NOMO-1 treated with dmso at 0.1 percent for 144 hours (cell line): ENCODE measurements around the gene CHST15.
"Not testable (repeated sequence)": the region's sequence is repeated elsewhere in the genome, so short reads cannot be mapped to it uniquely, and the experiment has no call there.

Source experiments
- DNase-seq: peaks from one replicate; lab custom pipeline; 2025; ENCODE audit not compliant: unreplicated experiment; lab: John Stamatoyannopoulos, UW

CHST15 gene

DNA sequence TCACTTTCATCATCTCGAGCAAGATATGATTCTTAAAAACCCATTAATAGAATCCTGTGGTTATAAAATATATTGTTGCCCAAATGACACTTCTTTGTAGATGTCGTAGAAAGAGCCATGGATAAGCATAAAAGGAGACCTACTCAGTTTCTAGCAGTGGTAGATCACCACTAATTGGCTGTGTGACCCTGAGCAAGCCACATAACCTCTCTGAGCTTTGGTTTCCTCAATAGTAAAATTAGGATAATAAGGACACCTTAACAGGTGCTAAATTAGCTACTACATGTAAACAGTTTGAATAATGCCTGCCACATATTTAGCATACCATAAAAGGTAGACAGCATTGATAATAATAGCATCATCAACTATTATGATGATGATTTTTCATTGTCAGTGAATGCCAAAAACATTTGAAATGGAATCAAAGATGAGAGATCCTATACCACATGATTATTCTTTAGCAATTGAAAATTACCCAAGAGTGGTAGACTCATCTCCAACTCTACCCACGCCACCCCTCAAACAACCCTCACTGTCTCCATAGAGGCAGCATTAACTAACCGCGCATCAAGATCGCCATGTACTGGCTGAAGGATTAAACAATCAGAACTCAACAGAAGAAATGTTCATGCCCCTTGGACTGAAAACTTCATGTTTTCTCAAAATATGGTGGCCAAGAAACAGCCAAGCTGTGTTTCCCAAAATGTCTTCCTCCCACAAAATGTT lies 45.8 kb downstream of the CHST15 start:
- DNase-seq, result no peak

DNA sequence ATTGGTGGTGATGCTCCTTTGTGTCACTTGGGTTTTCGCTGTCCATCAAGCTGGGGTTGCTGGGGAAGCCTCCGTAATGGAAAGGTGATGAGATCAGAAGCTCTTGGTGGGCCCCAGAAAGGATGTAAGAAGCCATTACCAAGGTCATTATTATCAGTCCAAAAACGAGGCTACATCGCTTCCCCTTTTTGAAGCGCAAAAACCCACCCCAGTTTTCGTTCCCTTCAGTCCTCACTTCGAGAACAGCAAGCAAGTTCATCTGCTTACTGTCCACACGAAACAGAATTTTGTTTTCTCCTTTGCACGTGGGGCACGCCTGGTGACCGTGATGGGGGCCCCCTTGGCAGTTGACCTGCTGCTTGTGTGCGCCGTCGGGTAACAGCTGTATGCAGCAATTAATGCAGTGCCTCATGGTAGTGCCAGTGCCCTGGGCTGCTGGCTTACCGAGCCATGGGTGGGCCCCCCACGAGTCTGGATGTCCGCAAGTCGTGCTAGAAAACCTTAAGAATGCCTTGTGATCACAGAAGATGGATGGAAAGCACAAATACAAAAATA lies 47.5 kb downstream of the CHST15 start:
- peak; percentile 25 for DNase-seq

DNA sequence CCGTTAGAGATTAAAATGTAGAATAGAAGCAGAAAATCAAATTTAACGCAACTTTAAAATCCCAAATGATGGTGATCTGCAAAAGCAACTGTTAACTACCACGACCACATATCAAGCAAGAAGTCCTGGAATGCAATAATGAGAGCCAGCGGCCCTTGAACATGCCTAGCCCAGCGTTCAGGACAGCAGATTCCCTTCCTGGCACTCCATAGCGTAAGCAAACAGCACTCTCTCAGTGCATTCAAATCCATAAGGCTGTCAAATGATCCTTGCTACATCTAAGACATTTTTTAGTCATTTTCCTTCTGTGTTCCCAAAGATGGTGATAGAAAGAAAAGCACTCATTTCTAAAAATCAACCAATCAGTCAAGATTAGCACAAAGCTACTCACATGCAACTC lies 48.1 kb downstream of the CHST15 start:
- no peak for DNase-seq

DNA sequence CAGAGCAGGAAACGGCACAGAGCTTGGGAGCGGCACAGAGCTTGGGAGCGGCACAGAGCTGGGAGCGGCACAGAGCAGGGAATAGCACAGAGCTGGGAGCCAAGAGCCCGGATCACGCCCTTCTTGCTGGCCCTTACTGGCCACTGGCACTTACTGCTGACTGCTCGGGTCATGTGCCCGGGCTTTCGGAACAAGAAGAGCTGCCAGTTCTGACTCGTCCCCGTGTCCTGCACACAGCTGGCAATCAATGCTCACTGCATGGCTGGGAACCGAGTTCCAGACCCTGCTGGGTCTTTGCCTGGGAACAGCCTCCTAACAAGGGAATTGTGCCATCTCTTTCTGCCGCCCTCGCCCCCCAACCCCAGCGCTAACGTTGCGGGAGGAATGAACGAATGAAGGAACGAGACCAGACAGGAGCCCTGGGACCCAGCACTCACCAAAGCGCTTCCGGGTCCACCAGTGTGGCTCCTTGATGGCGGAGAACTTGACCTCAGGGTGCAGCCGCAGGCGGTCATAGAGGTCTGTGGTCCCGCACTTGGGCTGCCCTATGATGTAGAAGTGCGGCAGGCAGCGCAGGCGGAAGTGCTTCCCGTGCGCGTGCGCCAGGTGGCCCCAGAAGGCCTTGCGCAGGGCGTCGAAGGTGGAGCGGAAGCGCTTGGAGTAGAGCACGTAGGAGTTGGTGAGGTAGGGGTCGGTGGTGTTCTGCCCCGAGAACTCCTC lies 49.1 kb downstream of the CHST15 start:
- no peak for DNase-seq

DNA sequence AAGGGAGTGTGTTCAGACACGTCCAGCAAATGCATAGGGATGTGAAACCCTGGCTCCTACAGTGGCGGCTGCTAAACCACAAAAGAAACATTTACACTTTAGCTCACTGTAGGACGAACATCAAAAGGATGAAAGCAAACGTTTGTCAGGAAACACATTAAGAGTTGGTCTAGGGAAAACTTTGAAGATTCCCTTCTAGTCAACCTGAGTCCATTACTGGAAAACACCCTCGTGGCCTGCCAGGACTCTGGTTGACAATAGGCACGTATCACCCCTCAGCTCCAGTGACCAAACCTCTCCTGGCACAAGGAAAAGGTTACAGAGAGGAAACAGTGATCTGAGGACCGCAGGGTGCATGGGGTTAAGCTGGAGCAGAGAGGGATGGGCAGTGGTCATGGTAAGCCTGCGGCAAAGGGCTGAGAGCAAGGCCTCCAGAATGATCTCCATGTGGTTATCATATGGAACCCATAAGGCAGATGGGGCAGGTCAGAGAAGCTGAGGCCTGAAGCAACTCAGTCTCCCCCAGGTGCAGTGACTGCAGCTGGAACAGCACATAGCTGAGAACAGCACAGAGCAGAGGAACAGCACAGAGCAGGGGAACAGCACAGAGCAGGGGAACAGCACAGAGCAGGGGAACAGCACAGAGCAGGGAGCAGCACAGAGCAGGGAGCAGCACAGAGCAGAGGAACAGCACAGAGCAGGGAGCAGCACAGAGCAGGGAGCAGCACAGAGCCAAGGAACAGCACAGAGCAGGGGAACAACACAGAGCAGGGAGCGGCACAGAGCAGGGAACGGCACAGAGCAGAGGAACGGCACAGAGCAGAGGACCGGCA lies 49.9 kb downstream of the CHST15 start:
- DNase-seq, result peak; percentile 62

DNA sequence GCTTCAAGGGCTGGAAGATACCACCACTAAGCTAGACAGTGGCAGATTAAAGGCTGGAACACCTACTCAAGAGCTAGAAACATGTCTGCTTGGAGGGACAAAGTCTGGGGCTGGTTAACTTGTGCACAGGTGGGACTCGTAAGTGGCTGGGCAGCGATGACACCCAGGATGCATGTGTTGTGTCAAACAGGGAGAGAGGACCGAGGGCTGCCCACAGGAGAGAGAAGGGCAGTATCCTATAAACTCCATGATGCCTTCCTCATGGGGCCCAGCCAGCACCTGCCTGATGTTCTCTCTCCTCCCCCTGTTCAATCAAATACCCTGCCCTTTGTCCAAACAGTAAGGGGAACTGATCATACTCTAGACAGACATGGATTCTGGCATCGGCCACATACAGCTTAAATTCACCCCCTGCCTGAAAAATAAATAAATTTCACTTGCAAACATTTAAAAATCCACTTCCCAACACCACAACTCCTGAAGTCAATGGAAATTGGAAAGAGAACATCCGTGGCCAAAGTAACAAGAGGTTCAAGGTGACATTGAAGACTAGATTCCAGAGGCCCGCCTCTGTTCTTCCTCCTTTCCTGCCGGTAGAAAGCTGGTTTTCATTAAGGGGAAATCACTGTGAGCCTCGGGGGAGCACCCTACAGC lies 50.6 kb downstream of the CHST15 start:
- no peak for DNase-seq

DNA sequence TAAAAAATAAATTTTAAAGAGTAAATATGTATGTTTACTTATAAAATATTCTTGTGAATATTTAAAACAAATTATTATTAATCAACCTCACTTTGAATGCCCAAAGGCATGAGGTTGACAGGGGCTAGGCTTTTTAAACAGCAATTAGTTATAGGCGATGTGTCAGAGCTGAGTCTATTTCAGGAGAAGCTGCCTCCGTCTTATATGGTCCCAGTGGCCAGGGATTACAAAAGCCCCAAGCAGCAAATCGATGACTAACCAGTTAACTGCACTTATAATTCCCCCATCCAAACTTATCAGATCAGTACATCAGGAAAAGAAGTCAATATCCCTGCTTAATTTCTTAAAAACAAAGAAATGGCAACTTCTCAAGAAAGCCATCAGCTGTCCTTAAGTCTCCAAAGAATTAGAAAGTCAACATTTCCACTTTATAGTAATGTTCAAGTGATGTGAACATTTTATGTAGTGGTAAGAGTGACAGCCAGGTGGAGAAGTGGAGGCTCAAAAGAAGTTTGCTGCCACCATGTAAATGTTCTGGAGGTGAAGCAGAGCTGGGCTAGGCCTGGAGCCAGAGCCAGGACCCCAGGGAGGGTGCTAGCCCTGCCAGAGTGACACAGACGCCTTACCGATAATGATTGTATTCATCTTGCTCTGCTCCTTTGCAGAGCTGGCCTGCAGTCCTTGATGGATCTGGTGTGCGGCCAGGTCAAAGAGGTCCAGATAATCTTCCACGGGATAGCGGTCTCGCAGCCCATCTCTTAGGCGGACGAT lies 51.5 kb downstream of the CHST15 start:
- DNase-seq, result no peak

DNA sequence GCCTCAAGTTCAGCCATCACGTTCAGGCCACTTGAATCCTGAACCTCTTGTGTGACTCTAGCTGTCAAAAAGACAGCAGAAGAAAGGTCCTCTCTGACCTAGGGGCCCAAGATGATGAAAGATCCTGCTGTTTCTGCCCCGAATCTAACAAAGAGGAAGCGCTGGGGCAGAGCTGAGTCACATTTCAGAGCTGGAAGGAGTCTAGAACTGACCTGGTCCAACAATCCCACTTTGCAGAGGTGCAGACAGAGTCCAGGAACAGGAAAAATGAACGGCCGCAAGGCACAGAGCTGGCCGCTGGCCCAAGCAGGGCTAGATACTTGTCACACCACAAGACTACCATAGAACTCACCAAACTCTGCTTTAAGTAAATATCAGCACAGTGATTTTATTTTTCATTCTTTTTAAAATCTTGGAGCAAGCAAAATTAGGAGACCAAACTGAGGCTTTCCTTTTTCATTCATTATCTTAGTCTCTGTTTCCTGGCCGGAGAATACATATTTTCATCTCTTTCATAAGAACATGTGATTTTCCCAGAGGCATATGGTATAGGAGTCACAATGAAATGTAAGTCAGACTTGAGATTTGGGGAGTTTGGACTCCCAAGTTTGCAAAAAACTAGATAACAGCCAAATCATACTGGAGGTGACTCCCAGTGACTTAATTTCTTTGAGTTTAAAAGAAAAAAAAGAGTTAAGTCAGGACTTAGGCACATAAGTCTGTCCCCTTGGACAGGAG lies 52.8 kb downstream of the CHST15 start:
- DNase-seq, result peak; percentile 77

DNA sequence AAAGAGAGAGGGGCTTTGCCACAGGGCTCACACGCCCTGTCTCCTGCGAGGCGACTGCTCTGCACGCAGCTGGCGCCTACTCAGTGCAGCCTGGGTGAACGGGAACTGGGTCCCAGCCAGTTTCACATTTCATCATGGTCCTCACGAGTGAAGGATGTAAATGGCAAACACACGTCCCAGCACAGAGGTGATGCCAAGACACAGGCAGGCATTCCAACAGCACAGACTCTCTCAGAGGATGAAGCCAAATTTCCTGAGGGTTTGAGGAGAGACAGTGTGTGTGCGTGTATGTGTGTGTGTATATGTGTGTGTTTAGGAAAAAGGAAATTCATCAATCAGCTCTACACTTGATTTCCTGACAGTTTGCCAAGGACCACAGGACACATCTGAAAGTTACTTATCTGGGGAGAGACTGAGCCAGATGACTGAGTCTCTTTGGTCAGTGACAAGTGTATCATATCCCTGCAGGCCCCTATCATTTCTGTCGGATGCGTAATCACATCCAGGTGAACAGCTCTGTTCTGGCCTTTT lies 53.9 kb downstream of the CHST15 start:
- no peak for DNase-seq

DNA sequence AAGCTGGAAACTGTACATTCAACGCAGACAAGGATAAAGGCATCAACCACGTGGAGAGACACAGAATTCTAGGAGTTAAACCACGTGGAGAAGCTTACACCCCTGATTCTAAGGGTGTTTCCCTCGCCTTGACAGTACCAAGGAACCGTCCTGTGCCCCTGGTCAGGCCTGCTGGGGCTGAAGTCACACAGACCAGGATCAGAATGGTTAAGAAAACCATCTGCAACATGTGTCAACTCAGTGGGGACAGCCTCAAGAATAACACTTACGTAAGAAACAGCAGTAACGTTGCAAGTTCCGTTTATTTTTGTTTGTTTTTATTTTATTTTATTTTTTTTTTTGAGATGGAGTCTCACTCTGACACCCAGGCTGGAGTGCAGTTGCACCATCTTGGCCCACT lies 55.6 kb downstream of the CHST15 start:
- DNase-seq, result peak; percentile 5

DNA sequence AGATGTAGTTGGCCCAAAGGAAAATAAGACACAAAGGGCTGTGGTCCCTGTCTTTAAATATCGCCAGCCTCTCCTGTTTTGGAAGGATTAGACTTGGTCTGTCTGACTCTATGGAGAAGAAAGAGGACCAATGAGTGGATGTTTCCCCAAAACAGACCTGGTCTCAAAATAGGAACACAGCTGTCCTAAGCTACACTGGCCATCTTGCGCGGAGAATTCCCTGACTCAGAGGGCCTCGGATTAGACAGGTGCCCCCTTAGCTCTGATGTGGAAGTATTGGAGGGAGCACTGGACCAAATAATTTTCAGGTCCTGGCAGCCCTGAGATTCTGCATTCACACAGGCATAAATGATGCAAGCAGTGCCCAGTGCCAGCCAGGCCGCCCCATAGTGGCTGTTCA lies 56.1 kb downstream of the CHST15 start:
- no peak for DNase-seq

DNA sequence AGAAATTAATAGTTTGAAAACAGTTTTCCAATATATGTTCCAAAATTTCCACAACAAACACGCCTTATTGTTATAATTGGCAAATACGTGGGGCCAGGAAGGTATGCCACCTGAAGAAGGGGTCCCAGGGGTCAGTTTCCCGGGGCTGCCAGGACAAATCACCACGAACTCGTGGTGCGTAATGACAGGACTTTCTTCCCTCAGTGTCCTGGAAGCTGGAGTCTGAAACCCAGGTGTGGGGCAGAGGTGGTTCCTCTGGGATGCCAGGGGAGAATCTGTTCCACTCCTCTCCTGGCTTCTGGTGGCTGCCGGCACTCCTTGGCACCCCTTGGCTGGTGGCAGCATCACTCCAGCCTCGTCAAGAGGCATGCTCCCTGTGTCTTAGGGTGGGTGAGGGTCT lies 56.7 kb downstream of the CHST15 start:
- DNase-seq, result no peak

DNA sequence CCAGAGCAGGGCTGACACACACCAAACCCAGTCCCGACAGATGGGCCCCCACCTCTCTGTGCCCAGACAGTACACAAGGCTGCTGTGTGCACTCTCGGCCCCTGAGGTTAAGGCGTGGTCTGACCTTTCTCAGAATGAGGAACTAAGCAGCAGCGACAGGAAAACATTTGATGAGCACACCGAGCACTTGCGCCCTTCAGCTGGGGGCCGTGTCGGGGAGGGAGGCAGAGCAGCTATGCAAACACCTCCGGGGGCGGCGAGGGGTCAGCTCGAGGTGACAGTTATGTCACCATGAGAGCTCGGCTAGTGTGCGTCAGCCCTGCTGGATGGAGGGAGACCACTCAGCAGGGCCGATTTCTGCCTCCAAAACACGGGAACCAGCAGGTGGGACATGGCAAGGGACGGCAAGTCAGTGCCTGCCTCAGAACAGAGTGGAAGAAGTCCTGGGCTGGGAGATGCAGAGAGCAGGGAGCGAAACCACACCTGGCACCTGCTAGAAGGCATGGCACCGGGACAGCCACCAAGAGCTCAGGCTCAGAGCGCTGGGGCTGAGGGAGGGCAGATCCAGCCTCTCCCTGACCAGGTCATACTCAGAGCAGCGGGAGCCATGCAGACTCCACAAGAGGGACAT lies 57.4 kb downstream of the CHST15 start:
- peak; percentile 95 for DNase-seq

DNA sequence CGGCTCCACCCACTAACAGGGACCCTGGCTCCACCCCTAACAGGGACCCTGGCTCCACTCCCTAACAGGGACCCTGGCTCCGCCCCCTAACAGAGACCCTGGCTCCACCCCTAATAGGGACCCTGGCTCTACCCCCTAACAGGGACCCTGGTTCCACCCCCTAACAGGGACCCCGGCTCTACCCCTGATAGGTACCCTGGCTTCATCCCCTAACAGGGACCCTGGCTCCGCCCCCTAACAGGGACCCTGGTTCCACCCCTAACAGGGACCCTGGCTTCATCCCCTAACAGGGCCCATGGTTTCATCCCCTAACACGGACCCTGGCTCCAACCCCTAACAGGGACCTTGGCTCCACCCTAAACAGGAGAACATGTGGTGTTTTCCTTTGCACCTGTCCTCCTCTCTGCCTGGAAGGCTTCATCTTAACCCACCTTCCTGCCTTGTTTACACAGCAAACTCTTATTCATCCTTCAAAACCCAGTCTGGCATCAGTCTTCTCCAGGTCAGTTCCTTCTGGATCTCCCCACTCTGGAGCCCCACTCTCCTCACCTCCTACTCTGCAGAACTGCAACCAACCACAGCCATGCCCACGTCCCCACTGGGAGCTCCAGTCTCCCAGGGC lies 58.0 kb downstream of the CHST15 start:
- no peak for DNase-seq

DNA sequence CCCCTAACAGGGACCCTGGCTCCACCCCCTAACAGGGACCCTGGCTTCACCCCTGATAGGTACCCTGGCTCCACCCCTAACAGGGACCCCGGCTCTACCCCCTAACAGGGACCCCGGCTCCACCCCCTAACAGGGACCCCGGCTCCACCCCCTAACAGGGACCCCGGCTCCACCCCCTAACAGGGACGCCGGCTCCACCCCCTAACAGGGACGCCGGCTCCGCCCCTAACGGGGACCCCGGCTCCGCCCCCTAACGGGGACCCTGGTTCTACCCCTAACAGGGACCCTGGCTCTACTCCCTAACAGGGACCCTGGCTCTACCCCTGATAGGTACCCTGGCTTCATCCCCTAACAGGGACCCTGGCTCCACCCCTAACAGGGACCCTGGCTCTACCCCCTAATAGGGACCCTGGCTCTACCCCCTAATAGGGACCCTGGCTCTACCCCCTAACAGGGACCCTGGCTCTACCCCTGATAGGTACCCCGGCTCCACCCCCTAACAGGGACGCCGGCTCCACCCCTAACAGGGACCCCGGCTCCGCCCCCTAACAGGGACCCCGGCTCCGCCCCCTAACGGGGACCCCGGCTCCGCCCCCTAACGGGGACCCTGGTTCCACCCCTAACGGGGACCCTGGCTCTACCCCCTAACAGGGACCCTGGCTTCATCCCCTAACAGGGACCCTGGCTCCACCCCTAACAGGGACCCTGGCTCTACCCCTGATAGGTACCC lies 58.7 kb downstream of the CHST15 start:
- not testable (repeated sequence) for DNase-seq

DNA sequence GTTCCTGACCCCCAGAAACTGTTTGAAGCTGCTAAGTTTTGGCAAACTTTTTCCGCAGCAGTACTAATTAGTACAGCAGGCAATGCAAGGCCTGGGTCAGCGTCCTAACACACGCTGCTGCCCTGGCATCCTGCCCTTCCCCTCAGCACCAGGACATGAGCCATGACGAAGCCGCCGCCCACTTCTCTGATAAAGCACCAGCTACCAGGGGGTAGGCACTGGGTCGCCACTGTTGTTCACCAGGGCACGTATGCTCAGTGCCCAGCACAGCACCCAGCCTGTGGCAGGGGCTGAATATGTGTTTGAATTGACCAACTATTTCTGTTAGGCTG lies 59.5 kb downstream of the CHST15 start:
- no peak for DNase-seq

DNA sequence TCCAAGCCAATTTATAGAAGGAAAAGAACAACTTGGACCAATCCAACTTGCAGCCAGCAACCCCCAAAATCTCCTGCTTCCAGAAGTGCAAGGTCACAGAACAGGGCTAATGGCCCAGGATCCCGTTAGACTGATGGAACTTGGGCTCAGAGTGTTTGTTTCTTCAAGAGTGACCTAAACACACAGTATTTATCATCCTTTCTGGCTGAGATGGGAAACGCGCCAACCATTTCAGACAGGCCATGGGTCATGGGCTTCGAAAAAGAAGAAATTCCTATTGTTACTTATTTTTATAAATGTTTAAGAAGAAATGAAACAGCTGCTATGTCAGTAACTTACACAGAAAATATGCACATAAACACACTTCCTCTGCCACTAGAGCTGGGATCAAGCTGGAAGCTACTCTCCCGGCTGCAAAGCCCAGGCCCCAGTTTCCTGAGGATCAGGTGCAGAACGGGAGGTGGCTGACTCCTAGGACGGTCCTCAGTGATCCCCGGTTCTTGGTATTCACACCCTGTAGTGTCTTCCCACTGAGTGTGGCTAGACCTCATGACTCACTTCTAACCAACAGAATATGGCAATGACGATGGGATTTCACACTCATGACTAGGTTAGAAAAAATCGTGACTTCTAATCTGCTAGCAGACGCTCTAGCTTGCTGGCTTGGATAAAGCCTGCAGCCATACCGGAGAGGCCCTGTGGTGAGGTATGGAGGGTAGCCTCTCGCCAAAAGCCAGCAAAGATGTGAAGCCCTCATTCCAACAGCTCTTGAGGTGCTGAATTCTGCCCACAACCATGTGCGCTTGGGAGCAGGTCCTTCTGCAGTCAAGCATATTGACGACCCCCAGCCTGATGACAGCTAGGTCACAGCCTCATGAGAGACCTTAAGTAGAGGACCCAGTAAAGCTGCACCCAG lies 60.2 kb downstream of the CHST15 start:
- no peak for DNase-seq
